GM19324 (cell line): ENCODE results near the gene RNF220.

Experiments used
- ATAC-seq: cut with Tn5 transposase; IDR thresholded peaks from one replicate; pipeline ENCODE4 v1.9.1; 2021; ENCODE audit warnings: mild to moderate bottlenecking, moderate library complexity; ENCODE audit not compliant: unreplicated experiment, low FRiP score

The RNF220 gene

GRCh38 chr1:44425341-44426082 is 20.5 kb downstream of the RNF220 start:
- ATAC-seq, result no peak

DNA sequence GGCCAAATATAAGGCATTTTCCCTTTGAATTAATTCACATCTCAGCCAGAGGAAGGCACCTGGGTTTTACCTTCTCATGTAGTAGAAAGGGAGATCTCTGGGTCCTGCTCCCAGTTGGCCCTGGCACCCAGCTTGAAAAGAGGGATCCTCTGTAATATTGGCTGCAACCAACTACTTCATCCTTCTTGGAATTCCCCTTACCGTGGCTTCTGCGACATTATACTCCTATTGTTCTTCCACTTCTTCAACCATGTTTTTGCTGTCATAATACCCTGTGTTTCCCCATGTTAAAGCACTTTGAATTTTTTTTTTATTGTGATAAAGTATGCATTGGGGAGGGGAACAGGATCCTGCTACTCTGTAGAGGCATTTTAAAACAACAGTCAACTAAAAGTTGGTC is 26.8 kb downstream of the RNF220 start:
- no peak for ATAC-seq

- no peak for ATAC-seq
Observed at GRCh38 chr1:44433209-44433608, 28.2 kb downstream of the RNF220 start.

DNA sequence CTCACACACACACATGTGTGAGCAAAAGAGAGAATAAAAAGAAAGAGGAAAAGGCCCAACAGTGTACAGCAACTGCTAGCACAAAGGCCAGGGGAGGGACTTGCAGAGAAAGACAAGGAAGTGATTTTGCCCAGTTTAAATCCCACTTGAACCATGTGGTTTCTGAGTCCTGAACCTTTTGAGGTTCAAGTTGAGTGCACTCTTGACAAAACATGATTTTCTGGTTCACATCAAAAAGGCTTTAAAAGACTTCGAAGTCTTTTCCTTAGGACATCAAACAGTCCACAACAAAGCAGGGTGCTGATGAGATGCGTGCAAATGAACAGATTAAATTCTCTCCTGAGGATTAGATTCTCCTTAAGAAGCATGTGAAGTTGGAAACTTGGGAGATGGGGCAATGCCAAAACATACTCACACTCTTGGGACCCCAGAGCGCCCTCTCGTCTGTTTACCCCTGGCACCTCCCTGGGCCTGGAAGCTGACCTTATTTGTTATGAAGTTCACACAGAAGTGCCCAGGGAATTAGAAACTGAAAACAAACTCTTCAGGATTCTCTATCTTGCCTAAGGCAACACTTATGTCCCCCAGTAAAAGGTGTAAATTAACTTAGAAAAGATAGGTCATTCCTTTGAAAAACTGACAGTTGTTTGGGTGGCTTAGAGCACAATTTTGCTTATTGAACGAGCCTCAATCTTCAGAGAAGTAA is 31.5 kb downstream of the RNF220 start:
- no peak for ATAC-seq

DNA sequence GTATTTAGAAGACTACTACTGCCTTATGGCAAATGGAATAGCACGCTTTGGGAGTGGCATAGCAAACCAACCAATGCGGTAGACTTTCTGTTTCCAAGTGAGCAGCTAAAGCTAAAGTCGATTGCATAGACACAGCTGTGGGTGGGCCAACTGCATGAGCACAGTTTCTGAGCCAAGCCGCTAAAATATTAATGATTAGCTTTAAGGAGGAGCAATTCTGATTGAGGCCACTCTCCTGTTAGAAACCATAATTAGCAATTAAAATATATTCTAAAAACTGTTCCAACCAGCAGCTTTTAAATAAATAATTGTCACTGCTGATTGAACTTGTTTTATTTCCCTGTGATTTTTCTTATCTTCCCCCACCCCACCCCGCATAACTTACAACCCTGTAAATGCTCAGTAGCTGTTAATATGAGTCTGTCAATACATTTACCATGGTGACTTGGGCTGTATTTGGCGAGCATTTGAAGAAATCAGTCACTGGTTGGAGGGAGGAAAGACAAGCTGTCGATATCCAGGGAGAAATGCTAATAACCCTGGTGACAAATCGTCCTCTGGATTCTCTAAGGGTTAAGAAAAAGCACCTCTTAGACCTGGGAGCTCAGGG is 32.2 kb downstream of the RNF220 start:
- ATAC-seq, result no peak

GRCh38 chr1:44442791-44443190 is 37.7 kb downstream of the RNF220 start:
- ATAC-seq, result no peak

DNA sequence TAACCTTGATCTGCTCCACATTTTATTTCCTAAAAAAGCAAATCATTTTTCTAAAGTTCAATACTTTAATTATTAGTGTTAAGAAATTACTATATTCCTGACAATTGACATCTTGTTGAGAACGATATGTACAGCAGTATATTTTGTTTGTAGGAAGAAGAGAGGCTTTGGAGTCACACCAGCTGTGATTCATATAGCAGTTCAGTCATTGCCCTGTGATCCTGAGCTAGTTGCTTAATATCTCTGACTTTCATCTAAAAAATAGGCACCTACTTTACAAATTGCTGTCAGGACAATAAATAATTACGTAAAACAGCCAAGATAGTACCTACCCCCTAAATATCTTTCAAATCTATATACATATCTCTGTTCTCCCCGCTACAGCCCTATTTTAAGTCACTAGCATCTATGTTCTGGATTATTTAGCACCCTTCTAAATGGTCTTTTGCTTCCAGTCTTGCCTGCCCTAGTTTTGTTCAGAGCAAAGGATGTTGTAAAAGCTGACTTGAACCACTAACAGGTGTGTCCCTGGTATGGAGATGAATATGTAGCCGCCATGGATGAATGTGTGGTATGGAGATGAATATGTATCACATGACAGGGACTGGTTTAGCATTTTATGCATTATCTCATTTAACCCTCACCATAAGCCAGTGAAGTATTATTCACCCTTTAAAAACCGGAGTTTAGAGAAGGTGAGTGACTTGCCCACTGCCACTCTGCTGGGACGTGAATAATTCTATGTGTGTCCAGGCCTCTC is 42.2 kb downstream of the RNF220 start:
- no peak for ATAC-seq

- no peak for ATAC-seq
Observed at GRCh38 chr1:44453798-44454349, 48.8 kb downstream of the RNF220 start.

DNA sequence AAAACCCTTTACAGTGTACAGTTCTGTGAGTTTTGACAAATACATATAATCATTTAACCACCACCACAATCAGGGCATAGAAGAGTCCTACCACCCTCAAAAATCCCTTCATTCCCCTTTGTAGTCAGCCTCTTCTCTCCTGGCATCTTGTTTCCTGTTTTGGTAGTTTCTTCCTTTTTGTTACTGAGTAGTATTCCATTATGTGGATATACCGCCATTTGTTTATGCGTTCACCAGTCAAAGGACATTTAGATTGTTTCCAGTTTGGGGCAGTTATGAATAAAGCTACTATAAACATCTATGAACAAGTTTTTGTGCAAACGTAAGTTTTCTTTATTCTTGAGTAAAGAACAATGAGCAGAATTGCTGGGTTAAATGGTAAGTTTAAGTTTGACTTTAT is 49.6 kb downstream of the RNF220 start:
- no peak for ATAC-seq

GRCh38 chr1:44460107-44460882 is 55.2 kb downstream of the RNF220 start:
- ATAC-seq, result no peak

DNA sequence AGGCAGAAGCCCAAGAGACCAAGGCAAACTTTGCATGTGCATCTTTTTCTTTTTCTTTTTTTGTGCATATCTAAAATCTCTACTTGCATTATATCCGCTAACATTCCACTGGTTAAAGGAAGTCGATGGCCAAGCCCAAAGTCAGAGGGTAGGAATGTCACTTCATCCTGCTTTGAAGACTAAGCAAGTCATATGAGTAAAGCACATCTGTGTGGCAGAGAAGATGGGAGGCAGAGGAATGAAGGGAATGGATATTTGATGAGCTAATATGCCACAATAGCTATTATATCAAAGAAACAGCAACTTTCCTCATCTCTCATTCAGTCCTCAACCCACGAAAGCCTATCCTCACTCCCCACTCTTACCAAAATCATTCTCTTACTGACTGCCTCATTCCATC is 59.3 kb downstream of the RNF220 start:
- ATAC-seq, result no peak

DNA sequence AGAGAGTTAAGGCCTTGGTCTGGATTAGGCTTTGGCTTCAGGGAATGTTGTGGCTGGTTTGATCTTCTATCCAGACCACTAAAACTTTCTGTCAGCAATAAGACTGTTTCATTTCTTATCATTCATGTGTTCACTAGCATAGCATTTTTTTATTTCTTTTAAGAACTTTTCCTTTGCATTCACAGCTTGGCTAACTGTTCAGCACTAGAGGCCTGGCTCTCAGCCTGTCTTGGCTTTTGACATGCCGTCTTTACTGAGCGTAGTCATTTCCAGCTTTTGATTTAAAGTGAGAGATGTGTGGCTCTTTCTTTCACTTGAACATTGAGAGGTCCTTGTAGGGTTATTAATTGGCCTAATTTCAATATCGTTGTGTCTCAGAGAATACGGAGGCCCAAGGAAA is 62.5 kb downstream of the RNF220 start:
- no peak for ATAC-seq

- no peak for ATAC-seq
Observed at GRCh38 chr1:44471911-44472453, 66.9 kb downstream of the RNF220 start.

GRCh38 chr1:44472620-44473525 is 67.8 kb downstream of the RNF220 start:
- no peak for ATAC-seq

GRCh38 chr1:44476891-44477290 is 71.8 kb downstream of the RNF220 start:
- no peak for ATAC-seq

DNA sequence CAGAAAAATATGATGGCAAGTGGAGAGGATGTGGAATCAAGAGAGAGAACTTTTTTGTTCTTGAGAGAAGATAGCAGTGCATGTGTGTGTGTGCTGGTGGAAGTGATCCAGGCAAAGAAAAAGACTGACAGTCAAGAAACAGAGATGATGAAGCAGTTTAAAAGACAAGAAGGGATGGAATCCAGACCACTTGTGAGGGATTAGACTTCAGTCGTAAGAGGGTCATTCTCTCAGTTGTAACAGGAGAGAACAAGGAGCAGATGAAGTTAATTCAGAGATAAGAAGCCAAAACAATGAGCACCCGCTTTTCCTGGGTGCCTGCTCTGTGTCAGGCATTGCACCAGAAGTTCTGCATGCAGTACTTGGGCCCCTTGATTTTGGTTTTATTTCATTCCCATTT is 76.6 kb downstream of the RNF220 start:
- ATAC-seq, result no peak

DNA sequence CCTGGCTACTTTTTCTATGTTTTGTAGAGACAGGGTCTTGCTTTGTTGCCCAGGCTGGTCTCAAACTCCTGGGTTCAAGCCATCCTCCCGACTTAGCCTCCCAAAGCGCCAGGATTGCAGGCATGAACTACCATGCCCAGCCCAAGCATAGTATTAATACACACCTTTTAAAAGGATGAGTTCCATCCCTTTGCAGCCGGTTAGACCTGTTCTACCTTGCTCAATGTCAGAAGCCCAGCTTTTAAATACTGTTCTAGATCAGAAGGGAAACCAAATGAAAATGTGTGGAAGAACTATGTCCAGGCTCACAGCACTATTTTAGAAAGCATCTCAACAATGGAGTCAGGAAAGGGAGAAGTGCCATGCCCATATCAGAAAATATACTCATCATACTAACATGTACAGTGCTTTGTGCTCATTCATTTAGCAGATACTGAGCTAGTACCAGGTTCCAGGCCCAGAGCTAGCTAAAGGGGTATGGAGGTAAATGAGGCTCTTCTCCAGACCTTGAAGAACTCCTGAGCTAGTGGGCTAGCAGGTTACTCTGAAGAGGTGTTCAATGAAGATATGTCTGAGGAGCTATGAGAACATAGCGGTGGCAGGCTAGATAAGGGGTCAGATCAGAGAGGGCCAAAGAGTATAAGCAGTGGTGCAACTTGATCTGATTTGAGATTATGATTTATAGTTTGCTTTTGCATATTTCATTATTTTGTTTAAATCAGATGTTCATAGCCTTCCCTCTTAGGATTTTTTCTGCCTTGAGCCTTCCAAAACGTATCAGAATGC is 78.2 kb downstream of the RNF220 start:
- no peak for ATAC-seq

DNA sequence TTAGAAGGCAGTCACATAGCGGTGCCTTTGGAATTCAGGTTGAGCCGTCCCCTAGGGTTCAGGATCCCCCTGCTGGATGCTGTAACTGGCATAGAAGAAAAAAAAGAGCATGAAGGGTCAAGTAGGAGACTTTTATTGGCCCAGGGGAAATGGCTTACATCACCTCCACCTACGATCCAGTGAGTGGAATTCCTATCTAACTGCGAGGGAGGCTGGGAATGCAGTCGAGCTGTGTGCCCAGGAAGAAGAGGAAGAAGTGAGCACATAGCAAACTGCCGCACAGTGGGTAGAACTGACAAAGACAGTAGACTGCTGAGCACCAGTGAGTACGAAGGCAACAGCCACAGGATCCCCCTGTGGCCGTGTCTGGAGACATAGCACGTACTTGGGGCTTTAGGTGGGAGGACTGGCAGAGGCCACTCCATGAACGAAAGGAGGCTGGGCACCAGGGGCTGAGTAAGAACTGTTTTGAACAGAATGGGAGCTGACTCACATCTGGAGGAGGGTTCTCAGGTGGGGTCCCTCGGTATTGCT is 79.2 kb downstream of the RNF220 start:
- no peak for ATAC-seq
